PFSK-1 (cell line): Measurements from ENCODE around the gene BAG1.

Source experiments
- REST ChIP-seq, 2 experiments: IDR thresholded peaks; 2 replicates each; pipeline versions ENCODE4 v1.6.1 to v1.8.0; 2011 to 2012; ENCODE audit warnings: low read depth in 2 of 2, low read length in 2 of 2, control low read depth in 1 of 2, inconsistent platforms in 1 of 2, mild to moderate bottlenecking in 1 of 2, moderate library complexity in 1 of 2; ENCODE audit not compliant: insufficient read depth in 1 of 2
- SIN3A ChIP-seq: IDR thresholded peaks from 2 replicates; pipeline ENCODE4 v1.6.1; 2012; ENCODE audit warnings: mild to moderate bottlenecking, low read length, moderate library complexity, borderline replicate concordance; ENCODE audit not compliant: insufficient read depth
- TAF1 ChIP-seq: IDR thresholded peaks from 2 replicates; pipeline ENCODE4 v1.6.1; 2012; ENCODE audit warnings: low read length, control low read depth, borderline replicate concordance; ENCODE audit not compliant: insufficient read depth

GRCh38 chr9:33249087-33249658 is 15.3 kb downstream of the BAG1 start:
- TF ChIP-seq TAF1: no peak
- TF ChIP-seq REST (IDR thresholded peaks at IDR 0.05; ENCODE audit: insufficient read depth in 1 of 2, low read depth in 2 of 2, low read length in 2 of 2): no peak
- no peak for TF ChIP-seq SIN3A
